GM21515 (cell line): ENCODE measurements around the gene GNAI3.
A peak's percentile ranks its signal among the peaks of the same experiment; 100 is the strongest.

ENCODE experiments used
- ATAC-seq: cut with Tn5 transposase; IDR thresholded peaks from one replicate; pipeline ENCODE4 v1.9.1; 2021; ENCODE audit not compliant: unreplicated experiment

Gene GNAI3

DNA sequence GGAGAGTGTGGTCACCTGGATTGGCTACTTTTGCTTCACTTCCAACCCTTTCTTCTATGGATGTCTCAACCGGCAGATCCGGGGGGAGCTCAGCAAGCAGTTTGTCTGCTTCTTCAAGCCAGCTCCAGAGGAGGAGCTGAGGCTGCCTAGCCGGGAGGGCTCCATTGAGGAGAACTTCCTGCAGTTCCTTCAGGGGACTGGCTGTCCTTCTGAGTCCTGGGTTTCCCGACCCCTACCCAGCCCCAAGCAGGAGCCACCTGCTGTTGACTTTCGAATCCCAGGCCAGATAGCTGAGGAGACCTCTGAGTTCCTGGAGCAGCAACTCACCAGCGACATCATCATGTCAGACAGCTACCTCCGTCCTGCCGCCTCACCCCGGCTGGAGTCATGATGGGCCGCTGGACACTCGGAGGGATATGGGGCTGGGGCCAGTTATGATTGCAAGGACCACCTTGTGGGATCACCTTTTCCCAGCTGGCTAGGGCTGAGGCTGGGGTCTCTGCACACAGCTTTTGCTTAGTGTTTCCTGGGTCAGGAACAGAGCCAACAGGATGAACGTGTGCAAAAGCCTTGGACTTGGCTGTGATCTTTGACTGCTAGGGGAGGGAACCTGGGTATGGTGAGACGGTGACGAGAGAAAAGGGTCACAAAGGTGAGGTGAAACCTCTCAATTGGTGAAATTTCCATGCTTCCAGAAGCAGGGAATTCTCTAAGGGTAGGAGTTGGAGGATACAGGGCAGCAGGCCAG, 4.3 kb upstream of the GNAI3 start:
- ATAC-seq: no peak

DNA sequence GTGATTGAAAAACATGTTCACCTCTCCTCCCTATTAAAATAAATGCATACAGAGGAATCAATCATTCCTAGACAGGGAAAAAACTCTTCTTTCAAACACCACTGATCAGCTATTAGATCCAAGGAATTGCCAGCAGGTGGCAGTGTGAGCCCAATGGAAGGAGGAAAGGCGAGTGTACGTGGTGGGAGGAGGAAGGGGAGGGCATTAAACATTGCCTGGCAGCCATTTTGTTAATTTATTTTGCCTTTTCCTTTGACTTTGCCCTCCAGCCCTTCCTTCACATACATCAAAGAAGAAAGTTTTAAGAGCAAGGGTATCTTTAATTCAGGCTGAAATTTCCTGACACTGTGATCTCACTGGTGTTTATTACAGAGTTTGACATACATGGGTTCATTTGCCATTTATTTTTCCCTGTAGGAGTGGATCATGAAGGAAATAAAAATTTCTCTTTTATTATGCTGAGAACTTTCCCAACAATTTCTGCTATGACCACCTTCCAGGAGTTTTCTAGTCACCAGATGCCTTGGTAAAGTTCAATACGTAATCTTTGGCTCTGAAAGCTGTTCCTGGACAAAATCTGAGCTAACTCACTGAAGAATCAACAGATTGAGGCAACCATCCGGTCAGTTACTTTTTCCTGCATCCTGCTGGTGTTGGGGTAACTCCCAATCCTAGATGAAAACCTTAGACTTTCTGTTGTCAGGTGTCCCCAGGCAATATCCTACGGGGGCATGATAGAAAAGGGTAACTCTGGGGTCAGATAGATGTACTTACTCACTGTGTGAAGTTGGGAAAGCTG, 1.9 kb upstream of the GNAI3 start:
- ATAC-seq: peak; percentile 45

DNA sequence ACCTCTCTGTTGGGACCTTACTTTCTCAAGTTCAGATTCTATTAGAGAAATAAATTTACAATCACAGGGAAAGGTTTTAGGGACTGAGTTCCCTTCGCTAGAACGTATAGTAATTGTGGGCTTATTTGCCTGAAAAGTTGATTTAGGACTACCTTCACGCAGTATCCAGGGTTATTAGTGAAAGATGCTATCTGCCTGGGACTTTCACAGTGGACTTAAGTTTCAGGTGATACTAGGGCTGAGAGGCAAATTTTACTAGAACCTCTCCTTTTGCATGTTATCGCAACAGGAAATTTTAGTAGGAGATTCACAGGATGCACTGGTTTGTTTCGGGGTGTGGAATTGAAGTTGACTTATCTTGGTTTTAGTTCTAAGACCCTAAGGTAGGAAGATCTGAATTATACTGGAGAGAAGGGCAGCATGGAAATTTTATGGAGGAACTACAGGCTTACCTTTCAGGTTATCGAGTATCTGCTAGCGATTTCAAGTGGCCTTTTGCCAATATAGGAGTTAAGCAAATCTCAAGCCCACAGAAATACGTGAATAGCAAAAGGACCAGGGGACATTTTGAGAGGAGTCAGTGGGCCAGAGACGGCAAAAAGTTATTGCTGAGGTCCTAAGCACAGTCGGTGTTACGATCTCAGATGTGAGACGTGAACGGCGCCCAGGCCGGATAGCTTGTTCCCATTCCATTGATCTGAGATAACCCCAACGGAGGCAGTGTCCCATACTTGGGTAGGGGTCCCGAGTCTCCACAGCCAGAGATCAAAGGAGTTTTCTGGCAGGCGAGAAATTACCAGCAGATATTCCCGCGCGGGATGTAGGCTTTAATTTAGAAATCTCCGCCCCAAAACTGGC, 723 bp upstream of the GNAI3 start:
- peak; percentile 29 for ATAC-seq

DNA sequence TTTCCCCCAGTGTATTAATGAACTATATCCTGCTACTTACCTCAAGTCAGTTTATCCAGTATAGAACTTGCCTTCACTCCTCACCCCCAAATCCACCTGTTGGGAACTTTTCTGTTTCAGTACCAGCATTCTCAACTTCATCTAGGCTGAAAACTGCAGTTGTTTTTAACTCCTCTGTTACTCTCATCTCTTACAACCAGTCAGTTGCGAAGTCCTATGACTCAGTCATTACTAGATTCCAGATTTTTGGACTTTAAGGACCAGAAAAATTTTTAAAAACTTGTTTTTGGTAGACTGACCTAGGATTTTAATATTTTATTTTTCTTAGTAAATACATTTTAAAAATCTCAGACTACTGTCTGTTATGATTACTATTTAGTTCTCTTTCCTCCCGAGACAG, 8.1 kb downstream of the GNAI3 start:
- no peak for ATAC-seq

DNA sequence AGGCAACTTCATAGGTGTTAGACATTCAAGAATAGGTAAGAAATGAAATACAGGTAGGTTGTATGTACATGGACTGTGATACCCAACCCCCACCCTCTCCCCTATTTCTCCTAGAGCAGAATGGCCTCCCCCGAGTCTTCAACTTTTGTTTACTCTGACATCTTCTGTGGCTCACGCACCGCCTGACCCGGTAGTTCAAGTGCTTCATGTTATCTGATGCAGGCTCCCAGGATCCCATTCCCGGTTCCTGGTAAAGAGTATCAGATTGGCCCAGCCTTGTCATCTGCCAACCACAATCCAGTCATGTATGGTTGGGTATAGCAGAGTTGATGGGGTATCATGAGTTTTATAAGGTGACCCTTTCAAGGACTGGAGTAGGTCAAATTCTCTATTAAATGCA, 9.1 kb downstream of the GNAI3 start:
- no peak for ATAC-seq

DNA sequence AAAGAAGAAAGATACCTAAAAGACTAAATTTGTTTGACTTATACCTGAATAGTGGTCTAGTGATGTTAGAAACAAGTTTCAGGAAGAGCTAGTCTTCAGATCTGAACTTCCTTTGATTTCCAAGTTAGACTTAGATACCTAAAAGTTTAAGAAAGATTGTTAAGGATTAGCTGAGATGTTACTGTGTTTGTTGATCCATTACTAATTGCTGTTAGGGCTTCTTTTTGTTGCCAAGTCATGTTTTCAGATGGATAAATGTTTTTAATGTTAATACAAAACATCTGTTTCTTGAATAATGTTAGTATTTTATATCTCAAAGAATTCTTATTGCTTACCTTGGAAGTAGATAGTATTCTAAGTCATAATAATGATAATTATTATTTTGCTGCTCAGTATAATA, 11.6 kb downstream of the GNAI3 start:
- ATAC-seq: no peak

DNA sequence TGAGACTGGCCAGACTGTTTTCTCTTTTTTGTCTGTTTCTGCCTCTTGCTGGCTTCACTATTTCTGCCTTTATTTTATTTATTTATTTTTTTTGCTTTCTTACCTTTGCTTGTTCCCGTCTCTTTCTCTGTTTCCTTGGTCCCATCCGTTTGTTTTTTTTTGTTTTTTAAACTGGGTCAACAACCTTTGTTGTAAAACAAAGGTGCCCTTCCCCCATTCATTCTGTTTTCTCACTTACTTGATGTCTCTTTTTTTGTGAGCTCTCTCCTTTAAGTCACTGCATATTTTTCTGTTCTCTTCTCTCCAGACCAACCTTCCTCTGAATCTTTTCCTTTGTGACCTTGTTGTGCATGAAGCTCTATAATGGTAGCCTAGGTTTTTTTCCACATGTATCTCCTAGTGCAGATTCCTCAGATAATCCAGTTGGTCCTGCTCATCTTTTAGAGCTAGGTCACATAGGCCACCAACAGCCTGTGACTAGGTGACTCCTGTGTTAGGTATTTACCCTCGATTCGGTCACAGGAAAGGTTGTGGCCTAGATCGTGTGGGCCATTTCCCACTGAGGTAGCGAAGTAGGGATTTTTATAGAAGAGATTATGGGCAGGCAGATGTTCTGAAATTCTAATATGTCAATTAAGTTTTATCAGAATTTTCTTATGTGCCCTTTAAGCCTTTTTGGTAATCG, 15.9 kb downstream of the GNAI3 start:
- ATAC-seq: no peak

DNA sequence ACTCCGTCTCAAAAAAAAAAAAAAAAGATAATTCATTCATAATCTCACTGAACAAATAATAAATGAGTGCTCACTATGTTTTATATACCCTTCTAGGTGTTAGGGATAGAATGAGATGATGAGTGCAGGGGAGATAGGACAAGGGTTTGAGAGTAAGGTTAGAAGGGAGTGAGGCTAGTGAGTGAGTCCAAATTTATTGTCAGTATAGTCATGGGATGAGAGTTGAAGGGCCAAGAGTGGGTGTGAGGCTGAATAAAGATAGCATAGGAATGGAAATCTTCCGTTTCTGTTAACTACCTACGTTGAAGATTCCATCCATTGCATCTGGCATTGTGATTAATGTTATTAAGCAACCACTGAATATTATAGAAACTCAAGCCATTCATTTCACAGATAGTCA, 16.8 kb downstream of the GNAI3 start:
- no peak for ATAC-seq

DNA sequence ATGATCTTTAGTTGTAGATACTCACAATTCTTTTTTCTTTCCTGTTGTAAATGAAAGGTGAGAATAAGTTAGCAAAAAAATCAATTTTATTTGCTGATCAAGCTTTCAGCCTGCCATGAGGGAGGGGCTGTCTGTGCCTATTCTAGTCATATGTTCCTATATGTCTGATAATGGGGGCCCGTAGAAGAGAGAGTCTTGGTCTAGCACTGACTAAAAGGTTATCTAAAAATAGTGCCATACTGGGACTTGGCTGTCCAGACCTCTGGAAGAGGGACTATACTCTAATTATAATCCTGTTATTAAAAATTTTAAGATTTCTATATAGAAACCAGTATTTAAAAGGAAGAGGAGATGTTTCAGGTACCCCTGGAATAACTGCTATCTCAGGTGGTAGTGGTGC, 18.6 kb downstream of the GNAI3 start:
- no peak for ATAC-seq

DNA sequence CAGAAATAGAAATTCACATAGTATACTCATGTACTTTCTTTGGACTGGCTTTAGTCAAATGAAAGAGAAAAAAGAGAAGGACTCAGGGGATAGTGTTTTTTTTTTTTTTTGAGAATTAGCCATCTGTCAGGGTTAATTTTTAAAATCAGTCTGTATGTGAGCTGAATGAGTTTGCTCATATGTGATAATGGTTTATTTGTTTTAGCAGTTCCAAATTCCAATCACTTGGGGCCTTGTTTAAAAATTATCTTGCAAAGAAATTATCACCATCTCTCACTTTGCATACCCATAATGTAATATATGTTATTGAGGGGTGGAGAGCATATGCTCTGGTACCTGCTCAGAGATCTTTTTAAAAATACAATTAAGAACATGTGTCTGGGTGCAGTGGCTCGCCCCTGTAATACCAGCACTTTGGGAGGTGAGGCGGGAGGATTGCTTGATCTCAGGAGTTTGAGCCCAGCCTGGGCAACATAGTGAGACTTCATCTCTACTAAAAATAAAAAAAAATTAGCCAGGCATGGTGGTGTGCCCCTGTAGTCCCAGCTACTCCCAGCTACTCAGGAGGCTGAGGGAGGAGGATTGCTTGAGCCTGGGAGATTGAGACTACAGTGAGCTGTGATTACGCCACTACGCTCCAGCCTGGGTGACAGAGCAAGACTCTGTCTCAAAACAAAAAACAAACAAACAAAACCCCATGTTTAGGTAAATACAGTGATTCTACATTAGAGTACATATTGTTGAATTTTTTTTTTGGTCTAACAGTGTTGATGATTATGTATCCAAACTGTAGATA, 19.7 kb downstream of the GNAI3 start:
- ATAC-seq: no peak

DNA sequence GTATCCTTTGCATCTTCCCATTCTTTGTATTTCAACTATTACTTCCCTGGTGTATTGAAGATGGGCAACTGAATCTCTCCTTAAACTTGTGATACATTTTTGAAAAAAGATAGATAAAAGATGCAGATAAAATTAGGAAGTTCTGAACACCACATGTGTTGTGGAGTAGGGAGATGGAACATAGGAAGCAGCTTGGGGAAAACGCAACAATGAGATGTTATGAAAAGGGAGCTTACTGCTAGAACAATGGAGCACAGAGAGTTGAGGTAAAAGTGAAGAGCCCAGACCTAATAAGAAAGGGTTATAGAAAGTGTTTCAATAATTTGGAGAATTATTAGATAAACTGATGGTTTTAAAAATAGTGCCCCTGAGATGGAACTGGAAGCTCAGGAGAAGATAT, 20.9 kb downstream of the GNAI3 start:
- ATAC-seq: no peak

DNA sequence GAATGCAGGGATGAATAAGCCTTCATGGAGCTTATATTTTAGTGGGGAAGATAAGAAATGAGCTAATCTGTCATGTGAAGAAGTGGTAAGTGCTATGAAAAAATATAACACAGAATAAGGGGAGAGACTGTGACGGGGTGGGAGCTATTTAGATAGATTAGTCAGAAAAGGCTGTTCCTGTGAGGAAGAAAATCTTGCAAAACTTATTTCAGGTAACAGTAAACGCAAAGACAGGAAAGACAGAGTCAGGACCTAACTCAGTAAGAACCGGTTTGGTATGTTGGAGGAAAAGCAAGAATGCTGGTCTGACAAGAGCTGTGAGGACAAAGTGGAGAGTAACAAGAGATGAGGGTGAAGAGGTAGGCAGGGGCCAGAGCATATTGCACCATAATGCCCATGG, 22.0 kb downstream of the GNAI3 start:
- no peak for ATAC-seq

DNA sequence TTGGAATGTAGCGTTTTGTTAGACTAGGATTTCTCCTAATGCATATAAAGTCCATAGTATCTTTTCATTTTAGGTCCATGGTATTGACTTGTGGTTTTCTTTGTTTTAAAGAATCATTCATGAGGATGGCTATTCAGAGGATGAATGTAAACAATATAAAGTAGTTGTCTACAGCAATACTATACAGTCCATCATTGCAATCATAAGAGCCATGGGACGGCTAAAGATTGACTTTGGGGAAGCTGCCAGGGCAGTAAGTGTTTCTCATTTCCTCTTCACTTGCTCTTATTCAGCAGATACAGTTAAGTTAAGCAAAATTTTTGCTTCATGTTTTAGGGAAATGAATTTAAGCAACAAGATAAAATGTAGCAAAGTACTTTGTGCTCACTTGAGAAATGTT, 25.4 kb downstream of the GNAI3 start:
- ATAC-seq: no peak

DNA sequence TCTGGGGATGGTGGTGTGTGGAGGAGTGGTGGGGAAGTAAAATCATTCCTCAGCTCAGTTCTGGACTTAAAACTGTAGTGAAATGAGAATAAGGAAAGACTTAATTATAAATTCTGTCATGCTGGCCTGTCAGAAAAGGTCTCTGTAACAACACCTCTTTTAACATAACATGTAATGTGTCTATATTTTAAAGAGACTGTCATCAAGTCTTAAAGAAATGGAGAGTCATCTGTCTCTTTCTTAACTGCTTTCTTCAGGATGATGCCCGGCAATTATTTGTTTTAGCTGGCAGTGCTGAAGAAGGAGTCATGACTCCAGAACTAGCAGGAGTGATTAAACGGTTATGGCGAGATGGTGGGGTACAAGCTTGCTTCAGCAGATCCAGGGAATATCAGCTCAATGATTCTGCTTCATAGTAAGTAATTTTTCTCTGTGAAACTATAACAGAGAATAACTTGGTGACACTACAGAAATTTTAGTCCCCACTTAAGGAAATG, 30.6 kb downstream of the GNAI3 start:
- no peak for ATAC-seq

DNA sequence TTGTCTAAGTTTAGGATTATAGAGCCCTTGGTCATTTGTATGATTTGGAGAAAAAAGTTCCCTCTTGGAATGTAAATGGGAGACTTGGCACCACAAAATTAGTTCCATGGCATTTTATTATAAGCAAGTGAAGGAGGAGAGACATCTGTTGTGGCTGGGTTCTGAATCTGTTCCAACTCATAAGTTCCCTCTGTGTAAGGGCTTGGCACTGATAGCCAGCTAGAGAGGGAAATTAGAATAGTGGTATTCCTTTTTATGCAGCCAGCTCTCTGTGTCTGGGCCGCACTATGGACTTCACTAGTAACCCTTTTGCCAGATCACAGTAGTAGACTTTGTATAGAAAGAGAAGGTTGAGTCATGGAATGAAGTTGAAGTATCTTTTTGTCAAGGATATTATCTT, 31.1 kb downstream of the GNAI3 start:
- no peak for ATAC-seq

DNA sequence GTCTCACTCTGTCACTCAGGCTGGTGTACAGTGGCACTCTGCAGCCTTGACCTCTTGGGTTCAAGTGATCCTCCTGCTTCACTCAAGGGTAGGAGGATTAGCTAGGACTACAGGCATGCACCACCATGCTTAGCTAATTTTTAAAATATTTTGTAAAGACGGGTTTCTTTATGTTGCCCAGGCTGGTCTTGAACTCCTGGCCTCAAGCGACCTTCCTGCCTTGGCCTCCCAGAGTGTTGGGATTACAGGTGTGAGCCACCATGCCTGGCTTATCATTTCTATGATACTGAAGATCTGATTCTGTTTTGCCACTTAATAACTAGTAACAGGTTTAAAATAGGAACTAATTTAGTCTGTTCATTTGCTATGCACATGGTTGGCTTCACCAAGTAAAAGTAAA, 33.6 kb downstream of the GNAI3 start:
- no peak for ATAC-seq

DNA sequence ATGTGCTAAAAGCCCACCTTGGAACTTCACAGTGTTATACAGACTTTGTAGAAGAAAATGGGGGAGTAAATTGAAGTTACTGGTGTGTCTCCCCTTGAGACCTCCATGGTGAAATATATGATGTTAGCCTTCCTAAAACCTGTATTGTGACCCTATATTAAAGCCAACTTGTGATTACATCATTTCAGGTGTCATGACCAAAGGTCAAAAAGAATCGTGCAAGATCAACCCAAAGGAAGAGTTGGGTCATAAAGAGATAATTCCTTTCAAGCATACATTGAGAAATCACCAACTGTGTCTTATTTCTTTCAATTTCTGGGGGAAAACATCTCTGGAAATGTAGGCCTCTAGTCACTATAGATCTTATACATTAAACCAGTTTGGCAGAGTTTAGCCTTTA, 36.4 kb downstream of the GNAI3 start:
- ATAC-seq: no peak

DNA sequence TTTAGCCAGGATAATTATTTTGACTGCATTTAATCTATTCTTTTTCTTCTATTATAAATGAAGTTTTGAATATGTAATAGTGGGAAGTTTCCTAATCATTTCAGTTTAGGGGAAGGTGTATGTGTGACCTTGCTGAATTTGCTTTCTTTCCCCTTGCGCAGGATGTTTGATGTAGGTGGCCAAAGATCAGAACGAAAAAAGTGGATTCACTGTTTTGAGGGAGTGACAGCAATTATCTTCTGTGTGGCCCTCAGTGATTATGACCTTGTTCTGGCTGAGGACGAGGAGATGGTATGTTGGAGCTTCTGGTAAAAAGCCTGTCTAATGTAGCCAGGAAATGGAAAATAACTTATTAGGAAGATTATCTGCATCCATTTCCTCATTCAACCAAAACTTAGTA, 37.6 kb downstream of the GNAI3 start:
- no peak for ATAC-seq

DNA sequence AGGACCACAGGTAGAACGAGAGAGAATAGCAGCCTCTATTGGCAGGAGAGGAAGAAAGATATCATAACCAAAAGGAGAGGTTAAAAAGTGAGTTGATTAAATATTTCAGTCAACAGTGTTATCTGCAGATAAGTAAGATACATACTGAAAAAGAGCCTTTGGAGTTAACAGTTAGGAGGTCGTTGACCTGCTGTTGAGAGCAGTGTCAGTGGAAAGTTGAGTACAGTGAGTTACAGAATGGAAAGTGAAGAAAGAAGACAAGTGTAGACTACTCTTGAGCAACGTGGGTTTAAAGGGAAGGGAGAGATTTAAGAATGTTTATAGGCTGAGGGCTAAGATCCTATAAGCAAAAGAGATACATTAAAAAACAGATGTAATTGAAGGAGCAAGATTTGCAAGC, 40.8 kb downstream of the GNAI3 start:
- no peak for ATAC-seq

DNA sequence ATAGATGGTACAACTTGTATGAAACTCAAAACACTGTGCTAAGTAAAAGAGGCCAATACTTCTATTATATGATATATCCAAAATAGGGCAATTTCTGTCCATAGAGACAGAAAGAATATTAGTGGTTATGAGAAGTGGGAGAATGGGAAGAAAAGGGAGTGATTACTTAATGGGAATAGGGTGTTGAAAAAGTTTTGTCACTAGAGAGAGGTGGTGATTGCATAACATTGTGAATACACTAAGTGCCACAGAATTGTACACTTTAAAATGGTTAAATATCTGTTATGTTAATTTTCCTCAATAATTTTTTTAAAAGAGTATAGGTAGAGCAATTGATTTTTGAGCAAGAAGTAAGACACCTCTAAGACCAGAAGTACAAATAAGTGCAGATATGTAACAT, 41.3 kb downstream of the GNAI3 start:
- no peak for ATAC-seq
